Choroid plexus epithelial cell (primary cell): ENCODE data around the gene TNFRSF1B.

Experiments
- DNase-seq: peaks from one replicate; pipeline ENCODE4 v3.0.0-alpha.2; 2010; ENCODE audit warnings: low read depth
- H3K4me3 ChIP-seq: 2 replicates; pipeline ENCODE4 v1.5.1; 2011; ENCODE audit warnings: low read depth, mild to moderate bottlenecking, control low read depth, low read length, moderate library complexity
- TF ChIP-seq, protein P1 (sequence below): conservative IDR thresholded peaks from 2 replicates; pipeline ENCODE4 v1.5.1; 2011; ENCODE audit warnings: low read depth, mild to moderate bottlenecking, control low read depth, inconsistent platforms, low read length, moderate library complexity

TNFRSF1B gene

DNA sequence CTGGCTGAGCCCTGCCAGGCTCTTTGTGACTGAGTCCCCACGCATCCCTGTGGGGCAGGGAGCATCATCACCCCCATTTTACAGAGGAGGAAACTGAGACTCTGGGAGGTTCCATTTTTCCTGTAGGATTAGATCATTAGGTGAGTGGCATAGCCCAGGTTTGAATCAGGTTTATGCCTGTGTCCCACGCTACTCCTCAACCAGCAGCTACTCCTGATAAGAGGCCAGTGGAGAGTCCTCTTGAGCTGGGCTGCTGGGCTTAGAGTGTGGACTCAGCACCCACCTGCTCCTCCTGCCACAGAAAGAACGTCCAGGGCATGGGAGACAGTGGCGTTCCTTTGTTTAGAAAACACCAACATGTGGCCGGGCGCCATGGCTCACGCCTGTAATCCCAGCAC is 30.7 kb downstream of the TNFRSF1B start:
- H3K4me3 ChIP-seq = no peak overlapping the region
- DNase-seq = no peak
- TF ChIP-seq, protein P1, sequence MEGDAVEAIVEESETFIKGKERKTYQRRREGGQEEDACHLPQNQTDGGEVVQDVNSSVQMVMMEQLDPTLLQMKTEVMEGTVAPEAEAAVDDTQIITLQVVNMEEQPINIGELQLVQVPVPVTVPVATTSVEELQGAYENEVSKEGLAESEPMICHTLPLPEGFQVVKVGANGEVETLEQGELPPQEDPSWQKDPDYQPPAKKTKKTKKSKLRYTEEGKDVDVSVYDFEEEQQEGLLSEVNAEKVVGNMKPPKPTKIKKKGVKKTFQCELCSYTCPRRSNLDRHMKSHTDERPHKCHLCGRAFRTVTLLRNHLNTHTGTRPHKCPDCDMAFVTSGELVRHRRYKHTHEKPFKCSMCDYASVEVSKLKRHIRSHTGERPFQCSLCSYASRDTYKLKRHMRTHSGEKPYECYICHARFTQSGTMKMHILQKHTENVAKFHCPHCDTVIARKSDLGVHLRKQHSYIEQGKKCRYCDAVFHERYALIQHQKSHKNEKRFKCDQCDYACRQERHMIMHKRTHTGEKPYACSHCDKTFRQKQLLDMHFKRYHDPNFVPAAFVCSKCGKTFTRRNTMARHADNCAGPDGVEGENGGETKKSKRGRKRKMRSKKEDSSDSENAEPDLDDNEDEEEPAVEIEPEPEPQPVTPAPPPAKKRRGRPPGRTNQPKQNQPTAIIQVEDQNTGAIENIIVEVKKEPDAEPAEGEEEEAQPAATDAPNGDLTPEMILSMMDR = no peak

DNA sequence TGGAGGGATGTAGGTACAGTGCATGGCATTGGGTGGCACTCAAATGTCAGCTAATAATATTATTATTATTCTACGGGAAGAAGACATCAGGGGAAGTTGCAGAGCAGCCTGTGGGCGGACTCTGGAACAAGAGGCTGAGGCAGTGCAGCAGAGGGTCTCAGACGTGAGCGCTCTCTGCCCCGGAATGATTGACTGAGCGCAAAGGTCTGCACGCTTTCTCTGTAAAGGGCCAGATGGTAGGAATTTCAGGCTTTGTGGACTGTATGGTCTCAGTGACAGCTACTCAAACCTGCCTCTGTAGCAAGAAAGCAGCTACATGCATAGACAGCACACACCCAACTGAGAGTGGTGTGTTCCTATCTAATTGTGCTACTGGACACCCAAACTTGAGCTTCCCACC is 33.4 kb downstream of the TNFRSF1B start:
- TF ChIP-seq, protein P1 = no peak
- no peak overlapping the region for H3K4me3 ChIP-seq
- no peak for DNase-seq

DNA sequence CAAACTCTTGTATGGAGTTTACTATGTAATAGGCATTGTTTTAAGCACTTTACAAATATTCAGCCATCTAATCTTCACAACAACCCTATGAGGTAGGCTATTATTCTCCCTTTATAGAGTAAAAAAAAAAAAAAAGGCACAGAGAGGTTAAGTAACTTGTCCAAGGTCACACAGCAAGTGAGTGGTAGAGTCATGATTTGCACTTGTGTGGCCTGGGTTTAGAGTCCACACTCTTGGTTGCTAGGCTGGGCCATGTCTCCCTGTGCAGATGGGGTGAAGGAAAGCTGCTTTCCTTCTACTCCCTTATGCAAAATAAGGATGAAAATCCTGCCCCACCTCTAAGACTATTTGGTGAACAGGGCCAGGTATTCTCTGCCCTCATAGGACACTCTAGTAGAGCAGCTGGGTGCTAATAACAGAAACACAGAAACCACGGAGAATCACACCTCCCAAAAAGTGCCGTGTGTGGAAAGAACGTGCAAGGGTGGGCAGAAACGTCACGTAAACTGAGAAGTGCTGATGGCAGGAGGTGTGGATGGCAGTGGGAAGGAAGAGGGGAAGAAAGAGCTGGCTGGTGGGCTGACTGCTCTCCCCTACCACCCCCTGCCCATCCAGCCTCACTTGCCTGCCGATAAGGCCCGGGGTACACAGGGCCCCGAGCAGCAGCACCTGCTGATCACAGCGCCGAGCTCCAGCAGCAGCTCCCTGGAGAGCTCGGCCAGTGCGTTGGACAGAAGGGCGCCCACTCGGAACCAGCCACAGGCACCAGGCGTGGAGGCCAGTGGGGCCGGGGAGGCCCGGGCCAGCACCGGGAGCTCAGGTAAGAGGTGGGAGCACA is 34.8 kb downstream of the TNFRSF1B start:
- DNase-seq = no peak
- TF ChIP-seq, protein P1 = no peak
- no peak overlapping the region for H3K4me3 ChIP-seq

DNA sequence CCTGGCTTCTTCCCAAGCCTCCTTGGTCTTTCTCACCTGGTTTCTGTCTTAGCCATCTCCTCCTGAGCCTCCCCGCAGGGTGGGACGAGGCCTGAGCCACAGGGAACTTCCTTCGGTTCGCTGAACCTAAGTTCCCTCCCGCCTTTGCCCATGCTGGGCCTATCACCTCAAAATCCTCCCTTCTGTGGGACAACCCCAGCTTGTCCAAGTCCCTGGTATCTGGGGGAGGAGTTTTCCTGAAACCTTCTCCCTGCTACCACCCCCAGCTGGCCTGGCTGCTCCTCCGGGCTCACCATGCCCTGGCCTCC is 35.4 kb downstream of the TNFRSF1B start:
- no peak for DNase-seq
- H3K4me3 ChIP-seq = no peak overlapping the region
- TF ChIP-seq, protein P1 = no peak

DNA sequence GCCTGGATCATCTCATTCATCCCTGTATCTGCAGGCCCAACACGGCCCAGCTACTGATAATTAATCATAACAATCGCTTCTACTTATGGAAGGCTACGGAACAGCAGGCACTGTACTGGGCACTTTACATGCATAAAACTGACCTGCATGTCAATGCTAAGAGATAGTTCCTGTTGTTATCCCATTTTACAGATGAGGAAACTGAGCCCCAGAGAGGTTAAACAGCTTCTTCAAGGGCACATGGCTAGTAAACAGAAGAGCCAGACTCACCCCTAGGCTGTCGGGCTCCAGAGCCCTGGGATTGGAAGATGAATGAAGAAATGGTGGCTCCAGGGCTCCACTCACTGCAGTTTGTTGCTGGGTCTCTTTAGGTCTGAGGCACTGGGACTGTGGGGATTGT is 35.8 kb downstream of the TNFRSF1B start:
- TF ChIP-seq, protein P1 = no peak
- no peak overlapping the region for H3K4me3 ChIP-seq
- DNase-seq = no peak

DNA sequence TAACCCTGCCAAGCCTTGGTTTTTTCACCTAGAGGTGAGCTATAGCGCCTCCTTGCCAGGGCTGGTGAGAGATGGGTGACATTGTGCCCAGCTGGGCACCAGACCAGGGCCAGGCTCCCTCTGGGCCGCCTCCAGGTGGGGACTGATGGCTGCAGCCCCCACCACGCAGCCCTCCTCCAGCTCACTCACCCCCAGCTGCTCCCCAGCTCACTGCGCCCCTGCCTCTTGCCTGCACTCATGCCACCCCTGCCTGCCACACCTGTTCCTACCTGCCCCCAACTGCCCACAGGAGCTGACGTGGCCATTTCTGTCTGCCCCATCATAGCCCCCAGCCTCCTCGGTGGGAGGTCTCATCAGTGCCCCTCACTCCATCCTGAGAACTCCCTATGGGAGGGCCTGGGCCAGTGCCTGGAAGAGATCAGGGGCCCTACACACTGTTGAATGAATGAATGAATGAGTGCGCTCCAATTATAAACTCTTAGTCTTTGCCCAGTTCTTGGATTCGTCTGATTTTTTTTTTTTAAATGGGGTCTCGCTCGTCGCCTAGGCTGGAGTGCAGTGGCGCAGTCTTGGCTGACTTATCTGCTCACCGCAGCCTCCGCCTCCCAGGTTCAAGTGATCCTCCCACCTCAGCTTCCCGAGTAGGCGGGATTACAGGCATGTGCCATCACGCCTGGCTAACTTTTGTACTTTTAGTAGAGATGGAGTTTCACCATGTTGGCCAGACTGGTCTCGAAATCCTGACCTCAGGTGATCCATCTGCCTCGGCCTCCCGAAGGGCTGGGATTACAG is 36.6 kb downstream of the TNFRSF1B start:
- no peak overlapping the region for H3K4me3 ChIP-seq
- TF ChIP-seq, protein P1 = no peak
- no peak for DNase-seq

DNA sequence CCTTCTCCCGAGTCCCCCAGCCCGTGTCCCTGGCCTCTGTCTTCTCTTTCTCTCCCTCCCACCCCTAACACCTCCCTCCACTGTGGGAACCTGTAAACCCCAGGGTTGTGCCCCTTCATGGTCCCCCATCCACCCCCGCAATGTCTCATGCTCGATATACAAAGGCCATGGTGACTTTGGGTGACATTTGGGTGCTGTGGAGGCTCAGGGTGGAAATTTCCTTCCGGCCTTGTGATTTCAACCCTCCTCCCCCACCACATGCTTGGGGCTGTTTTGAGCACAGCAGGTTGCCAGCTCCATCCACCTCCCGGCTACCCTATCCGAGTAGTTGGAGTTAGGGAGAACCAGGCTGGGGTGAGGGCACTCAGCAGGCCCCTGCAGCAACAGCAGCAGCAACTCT is 37.3 kb downstream of the TNFRSF1B start:
- DNase-seq = no peak
- TF ChIP-seq, protein P1 = no peak
- H3K4me3 ChIP-seq = no peak overlapping the region
